Neural crest cell (in vitro differentiated cells): Measurements from ENCODE around the gene SLC4A2. TPM values are rescaled to one million over a fixed set of nuclear protein-coding genes. Genes with fewer than 3 reads are reported as not detected.

Experiments used
- DNase-seq: peaks from one replicate; pipeline ENCODE4 v3.0.0; 2021; ENCODE audit warnings: low read depth, mixed read lengths, low spot score
- H3K27ac Mint-ChIP-seq: one replicate; pipeline ENCODE4 v1.8.0; 2021; ENCODE audit warnings: mild to moderate bottlenecking, mixed read lengths; ENCODE audit not compliant: unreplicated experiment
- H3K27me3 Mint-ChIP-seq: 2 replicates; pipeline ENCODE4 v1.8.0; 2021; ENCODE audit warnings: low read depth, mild to moderate bottlenecking, mixed read lengths
- H3K36me3 Mint-ChIP-seq: 2 replicates; pipeline ENCODE4 v1.8.0; 2021; ENCODE audit warnings: low read depth, mild to moderate bottlenecking, mixed read lengths
- H3K4me1 Mint-ChIP-seq: 2 replicates; pipeline ENCODE4 v1.8.0; 2021; ENCODE audit warnings: mixed read lengths
- H3K4me3 Mint-ChIP-seq: one replicate; pipeline ENCODE4 v1.8.0; 2021; ENCODE audit warnings: mild to moderate bottlenecking, mixed read lengths
- H3K9me3 Mint-ChIP-seq: 2 replicates; pipeline ENCODE4 v1.8.0; 2021; ENCODE audit warnings: mixed read lengths
- total RNA-seq: library from RNA; stranded (reverse); gene quantifications from 2 replicates; pipeline ENCODE4 v1.2.1, GENCODE V29; 2021
- TF ChIP-seq, protein P1 (sequence below): fragments of 200-600 bp; sonication (generic); conservative IDR thresholded peaks from 2 replicates; pipeline ENCODE4 v1.5.0; 2021; ENCODE audit warnings: antibody characterized with exemption, mild to moderate bottlenecking

The SLC4A2 gene
- total RNA-seq, 1 donor from 2014 or later, result 139 TPM

DNA sequence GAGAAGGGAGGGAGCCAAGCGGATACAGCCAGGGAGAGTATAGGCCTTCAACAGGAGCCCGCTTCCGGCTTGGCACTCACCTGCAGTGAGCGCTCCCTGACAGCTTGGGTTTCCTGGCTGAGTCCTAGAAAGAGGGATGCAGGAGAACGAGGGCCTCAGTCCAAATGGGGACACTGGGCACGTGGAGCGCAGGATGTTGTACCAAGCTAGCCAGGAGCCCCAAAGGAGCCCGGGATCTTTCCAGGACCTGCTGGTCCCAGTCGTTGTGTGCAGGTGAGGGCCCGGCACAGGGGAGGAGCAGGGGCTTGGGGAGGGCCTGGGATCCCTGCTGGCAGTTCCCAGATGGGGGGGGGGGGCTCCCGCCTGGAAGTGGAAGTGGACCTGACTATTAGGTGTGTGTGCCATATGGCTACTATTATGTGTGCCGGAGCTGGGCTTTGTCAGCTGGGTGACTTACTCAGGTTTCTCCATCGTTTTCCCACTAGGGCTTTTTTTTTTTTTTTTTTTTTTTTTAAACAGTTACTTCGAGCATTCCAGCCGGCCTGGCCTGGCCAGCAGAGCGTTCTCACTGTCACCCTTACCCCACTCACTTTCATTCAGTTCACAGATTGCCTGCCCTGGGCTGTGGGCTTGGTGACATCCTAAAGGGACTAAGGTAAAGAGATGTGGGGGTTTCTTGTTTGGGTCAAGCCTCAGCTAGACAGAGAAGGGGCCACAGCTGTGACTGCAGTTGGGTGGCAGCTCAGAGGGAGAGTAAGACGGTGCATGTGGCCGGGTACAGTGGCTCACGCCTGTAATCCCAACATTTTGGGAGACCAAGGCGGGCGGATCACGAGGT, 30.7 kb downstream of the SLC4A2 start:
- Mint-ChIP-seq H3K27ac (peak overlapping the region; percentile 95), H3K9me3 (no peaks in the 10 kb centered on the region), H3K4me3 (peak overlapping the region; percentile 92), H3K4me1 (peaks cover 33% of the 10 kb centered on the region), H3K27me3 (peaks cover 3% of the 10 kb centered on the region), H3K36me3 (no peaks in the 10 kb centered on the region)
- TF ChIP-seq, protein P1, sequence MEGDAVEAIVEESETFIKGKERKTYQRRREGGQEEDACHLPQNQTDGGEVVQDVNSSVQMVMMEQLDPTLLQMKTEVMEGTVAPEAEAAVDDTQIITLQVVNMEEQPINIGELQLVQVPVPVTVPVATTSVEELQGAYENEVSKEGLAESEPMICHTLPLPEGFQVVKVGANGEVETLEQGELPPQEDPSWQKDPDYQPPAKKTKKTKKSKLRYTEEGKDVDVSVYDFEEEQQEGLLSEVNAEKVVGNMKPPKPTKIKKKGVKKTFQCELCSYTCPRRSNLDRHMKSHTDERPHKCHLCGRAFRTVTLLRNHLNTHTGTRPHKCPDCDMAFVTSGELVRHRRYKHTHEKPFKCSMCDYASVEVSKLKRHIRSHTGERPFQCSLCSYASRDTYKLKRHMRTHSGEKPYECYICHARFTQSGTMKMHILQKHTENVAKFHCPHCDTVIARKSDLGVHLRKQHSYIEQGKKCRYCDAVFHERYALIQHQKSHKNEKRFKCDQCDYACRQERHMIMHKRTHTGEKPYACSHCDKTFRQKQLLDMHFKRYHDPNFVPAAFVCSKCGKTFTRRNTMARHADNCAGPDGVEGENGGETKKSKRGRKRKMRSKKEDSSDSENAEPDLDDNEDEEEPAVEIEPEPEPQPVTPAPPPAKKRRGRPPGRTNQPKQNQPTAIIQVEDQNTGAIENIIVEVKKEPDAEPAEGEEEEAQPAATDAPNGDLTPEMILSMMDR, result no peak
- no peak for DNase-seq

DNA sequence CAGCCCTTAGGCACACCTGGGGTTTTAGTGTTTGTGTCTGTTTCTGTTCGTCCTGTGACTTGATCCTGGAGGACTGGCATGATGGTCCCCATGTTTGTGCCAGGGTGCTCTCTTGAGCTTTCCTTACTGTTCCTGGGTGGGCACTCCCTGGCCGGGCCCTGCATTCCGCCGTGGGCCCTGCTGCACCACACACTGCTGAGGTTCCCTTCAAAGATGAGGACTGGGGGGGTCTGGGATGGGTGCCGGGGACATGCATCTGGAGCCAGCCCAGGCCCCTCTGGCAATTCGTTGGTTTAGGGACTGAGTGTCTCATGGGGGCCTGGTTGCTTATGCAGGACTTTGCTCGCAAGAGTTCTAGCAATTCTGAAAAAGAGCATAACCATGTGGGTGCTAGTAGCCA, 31.6 kb downstream of the SLC4A2 start:
- Mint-ChIP-seq H3K36me3 (no peaks in the 10 kb centered on the region), H3K9me3 (no peaks in the 10 kb centered on the region), H3K27me3 (no peaks in the 10 kb centered on the region), H3K27ac (no peak overlapping the region), H3K4me3 (peak overlapping the region; percentile 57), H3K4me1 (peaks cover 28% of the 10 kb centered on the region)
- TF ChIP-seq, protein P1, result no peak
- no peak for DNase-seq

DNA sequence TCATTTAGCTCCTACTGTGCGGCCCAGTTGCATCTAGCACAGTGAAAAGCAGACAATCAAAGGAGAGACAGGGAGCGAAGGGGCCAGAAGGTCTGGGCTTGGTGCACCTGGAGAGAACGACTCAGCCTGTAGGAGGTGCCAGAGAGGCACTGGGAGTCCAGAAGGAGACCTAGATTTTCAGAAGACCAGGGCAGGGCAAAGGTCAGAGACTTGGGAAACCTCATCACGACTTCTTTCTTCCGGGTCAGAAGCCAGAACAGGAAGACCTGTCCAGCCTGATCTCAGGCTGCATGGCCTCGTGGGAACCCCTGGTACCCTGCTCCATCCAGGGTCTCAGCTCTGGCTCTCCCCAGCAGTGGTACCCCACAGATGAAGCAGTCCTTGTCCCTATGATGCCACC, 32.0 kb downstream of the SLC4A2 start:
- TF ChIP-seq, protein P1, result peak; percentile 59
- H3K36me3 Mint-ChIP-seq, result no peaks in the 10 kb centered on the region
- H3K4me1 Mint-ChIP-seq, result peaks cover 29% of the 10 kb centered on the region
- H3K27ac Mint-ChIP-seq, result no peak overlapping the region
- no peak for DNase-seq
- no peaks in the 10 kb centered on the region for H3K27me3 Mint-ChIP-seq
- H3K9me3 Mint-ChIP-seq, result no peaks in the 10 kb centered on the region
- peak overlapping the region; percentile 57 for H3K4me3 Mint-ChIP-seq

DNA sequence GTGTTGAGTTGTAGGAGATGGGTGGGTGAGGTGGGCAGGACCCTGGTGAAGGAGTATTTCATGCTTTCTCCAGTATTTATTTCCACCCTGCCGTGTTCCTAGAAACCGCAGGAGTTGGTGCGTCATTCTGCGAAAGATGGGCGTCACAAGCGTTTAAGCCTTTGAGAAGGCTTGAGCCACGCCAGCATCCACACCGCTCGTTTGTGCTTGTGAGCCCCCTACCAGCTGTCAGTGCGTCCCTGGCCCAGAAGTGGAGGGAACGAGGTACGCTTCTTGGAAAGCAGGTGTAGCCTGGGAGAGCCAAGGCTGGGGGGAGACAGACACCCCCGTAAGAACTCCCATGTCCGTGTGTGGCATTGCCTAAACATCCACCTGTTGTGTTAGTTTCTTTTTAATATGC, 32.6 kb downstream of the SLC4A2 start:
- Mint-ChIP-seq H3K4me1 (peaks cover 29% of the 10 kb centered on the region), H3K4me3 (no peak overlapping the region), H3K9me3 (no peaks in the 10 kb centered on the region), H3K36me3 (no peaks in the 10 kb centered on the region), H3K27ac (no peak overlapping the region), H3K27me3 (no peaks in the 10 kb centered on the region)
- TF ChIP-seq, protein P1, result no peak
- no peak for DNase-seq

DNA sequence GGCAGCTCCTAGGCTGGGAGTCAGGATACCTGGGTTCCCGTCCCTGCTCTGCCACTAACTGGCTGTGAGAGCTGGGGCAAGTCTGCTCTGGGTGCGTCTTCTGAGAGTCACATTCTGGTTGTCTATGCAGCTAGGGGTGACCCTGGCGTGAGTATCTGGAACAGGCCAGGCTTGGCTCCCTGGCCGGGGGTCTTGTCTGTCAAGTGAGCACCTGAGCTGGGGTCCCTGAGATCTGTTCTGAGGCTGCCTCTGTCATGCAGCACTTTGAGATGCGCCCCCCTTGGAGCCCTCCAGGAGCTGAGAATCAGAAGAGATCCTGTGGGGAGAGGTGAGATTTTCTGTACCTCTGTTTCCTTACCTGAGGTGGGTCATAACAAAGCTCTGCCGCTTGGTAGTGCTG, 34.4 kb downstream of the SLC4A2 start:
- Mint-ChIP-seq H3K27me3 (no peaks in the 10 kb centered on the region), H3K36me3 (no peaks in the 10 kb centered on the region), H3K4me3 (no peak overlapping the region), H3K4me1 (peaks cover 23% of the 10 kb centered on the region), H3K9me3 (no peaks in the 10 kb centered on the region), H3K27ac (no peak overlapping the region)
- DNase-seq, result no peak
- TF ChIP-seq, protein P1, result no peak
